Common myeloid progenitor, CD34-positive (primary cell): Measurements from ENCODE around the gene WFDC13.

Experiments used
- CTCF ChIA-PET: fragments of 350-600 bp; sonication (Branson Sonifier 250); formaldehyde crosslinking; loops from one replicate; lab custom pipeline; 2021; ENCODE audit warnings: antibody characterized with exemption; lab: Charles Lee
- POLR2A ChIA-PET: fragments of 350-600 bp; sonication (Branson Sonifier 250); formaldehyde crosslinking; loops from one replicate; lab custom pipeline; 2021; ENCODE audit warnings: antibody characterized with exemption; lab: Charles Lee
- DNase-seq, 3 donors: peaks; one replicate each; pipeline versions ENCODE4 v3.0.0 to v3.0.0-alpha.2; 2013
- H3K27ac ChIP-seq, 2 experiments: 1 replicate in 1 of 2; 2 replicates in 1 of 2; pipeline ENCODE4 v1.7.0; 2013; ENCODE audit warnings: inconsistent platforms in 2 of 2, low read length in 2 of 2, mild to moderate bottlenecking in 2 of 2, low read depth in 1 of 2, moderate library complexity in 1 of 2; ENCODE audit not compliant: severe bottlenecking in 2 of 2, insufficient read depth in 1 of 2, poor library complexity in 1 of 2
- H3K27me3 ChIP-seq, 5 experiments: replicated peaks in 2 of 5; 1 replicate in 3 of 5; 2 replicates in 2 of 5; pipeline versions ENCODE4 v1.6.1 to v1.7.0; 2013; ENCODE audit warnings: low read length in 4 of 5, mild to moderate bottlenecking in 2 of 5, moderate library complexity in 2 of 5, inconsistent platforms in 1 of 5; ENCODE audit not compliant: insufficient read depth in 5 of 5, control insufficient read depth in 4 of 5
- H3K36me3 ChIP-seq, 4 experiments: 1 replicate in 2 of 4; 2 replicates in 2 of 4; pipeline versions ENCODE4 v1.6.1 to v1.7.0; 2013; ENCODE audit warnings: low read length in 3 of 4, control low read depth in 1 of 4, mild to moderate bottlenecking in 1 of 4; ENCODE audit not compliant: control insufficient read depth in 4 of 4, insufficient read depth in 4 of 4
- H3K4me1 ChIP-seq, 4 experiments: 1 replicate in 3 of 4; 2 replicates in 1 of 4; pipeline versions ENCODE4 v1.6.1 to v1.7.1; 2013; ENCODE audit warnings: low read length in 3 of 4, mild to moderate bottlenecking in 3 of 4, control low read depth in 1 of 4, inconsistent platforms in 1 of 4, moderate library complexity in 1 of 4; ENCODE audit not compliant: control insufficient read depth in 4 of 4, insufficient read depth in 4 of 4; ENCODE audit errors: control extremely low read depth in 1 of 4
- H3K4me3 ChIP-seq, 7 experiments: 1 replicate in 4 of 7; 2 replicates in 3 of 7; pipeline versions ENCODE4 v1.5.1 to v1.7.0; 2013; ENCODE audit warnings: mild to moderate bottlenecking in 7 of 7, low read length in 6 of 7, moderate library complexity in 6 of 7, inconsistent platforms in 2 of 7, low read depth in 2 of 7, control low read depth in 1 of 7; ENCODE audit not compliant: insufficient read depth in 4 of 7, control insufficient read depth in 1 of 7; ENCODE audit errors: extremely low read depth in 1 of 7
- H3K9me3 ChIP-seq, 5 experiments: 1 replicate in 4 of 5; 2 replicates in 1 of 5; pipeline versions ENCODE4 v1.6.1 to v1.7.1; 2013; ENCODE audit warnings: low read length in 4 of 5, mild to moderate bottlenecking in 2 of 5, inconsistent platforms in 1 of 5, low read depth in 1 of 5, moderate library complexity in 1 of 5; ENCODE audit not compliant: control insufficient read depth in 4 of 5, insufficient read depth in 2 of 5; ENCODE audit errors: control extremely low read depth in 1 of 5
- WGBS: methylation state at CpG from one replicate; pipeline ENCODE4 v1.1.5; 2013; ENCODE audit not compliant: insufficient coverage; 5-methylcytosine and 5-hydroxymethylcytosine counted together

WFDC13 gene

DNA sequence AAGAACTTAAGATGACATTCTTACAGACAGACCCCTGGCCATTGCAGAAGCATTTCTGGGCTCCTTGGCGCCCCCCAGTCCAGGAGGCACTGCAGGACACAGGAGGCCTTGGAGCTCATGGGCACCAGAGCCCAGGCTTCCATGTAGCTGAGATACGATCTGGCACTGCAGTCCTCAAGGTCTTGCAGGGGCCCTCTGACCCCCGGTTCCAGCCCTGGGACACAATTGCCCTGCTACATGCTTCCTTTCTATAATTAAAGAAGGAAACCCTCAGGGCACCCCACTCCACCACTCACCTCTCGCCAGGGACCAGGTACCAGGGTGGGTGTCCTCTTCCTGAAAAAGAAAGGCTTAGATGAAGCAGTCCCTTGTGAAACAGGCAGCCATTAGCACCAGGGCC is 56.3 kb downstream of the WFDC13 start:
- WGBS, result 83% methylated on average over 3 of the region's 4 CpGs
- Histone ChIP-seq H3K4me3 (no peak overlapping the region), H3K27ac (no peak overlapping the region), H3K4me1 (no peaks in the 10 kb centered on the region), H3K36me3 (no peaks in the 10 kb centered on the region), H3K9me3 (no peaks in the 10 kb centered on the region), H3K27me3 (no peaks in the 10 kb centered on the region)
- ChIA-PET CTCF (no interaction called here), POLR2A (interaction anchor here (0.8 kb wide), 1 partner anchor 12 kb away, joined by 8 read pairs; no protein-coding TSS in a partner anchor)
- DNase-seq, result no peak
